ENCODE data around the gene TSPAN7. TPM values are rescaled to one million over a fixed set of nuclear protein-coding genes. Genes with fewer than 3 reads are reported as not detected.

The TSPAN7 gene
- total RNA-seq, 1 donor from 2014 or later, result 54.6 TPM

DNA sequence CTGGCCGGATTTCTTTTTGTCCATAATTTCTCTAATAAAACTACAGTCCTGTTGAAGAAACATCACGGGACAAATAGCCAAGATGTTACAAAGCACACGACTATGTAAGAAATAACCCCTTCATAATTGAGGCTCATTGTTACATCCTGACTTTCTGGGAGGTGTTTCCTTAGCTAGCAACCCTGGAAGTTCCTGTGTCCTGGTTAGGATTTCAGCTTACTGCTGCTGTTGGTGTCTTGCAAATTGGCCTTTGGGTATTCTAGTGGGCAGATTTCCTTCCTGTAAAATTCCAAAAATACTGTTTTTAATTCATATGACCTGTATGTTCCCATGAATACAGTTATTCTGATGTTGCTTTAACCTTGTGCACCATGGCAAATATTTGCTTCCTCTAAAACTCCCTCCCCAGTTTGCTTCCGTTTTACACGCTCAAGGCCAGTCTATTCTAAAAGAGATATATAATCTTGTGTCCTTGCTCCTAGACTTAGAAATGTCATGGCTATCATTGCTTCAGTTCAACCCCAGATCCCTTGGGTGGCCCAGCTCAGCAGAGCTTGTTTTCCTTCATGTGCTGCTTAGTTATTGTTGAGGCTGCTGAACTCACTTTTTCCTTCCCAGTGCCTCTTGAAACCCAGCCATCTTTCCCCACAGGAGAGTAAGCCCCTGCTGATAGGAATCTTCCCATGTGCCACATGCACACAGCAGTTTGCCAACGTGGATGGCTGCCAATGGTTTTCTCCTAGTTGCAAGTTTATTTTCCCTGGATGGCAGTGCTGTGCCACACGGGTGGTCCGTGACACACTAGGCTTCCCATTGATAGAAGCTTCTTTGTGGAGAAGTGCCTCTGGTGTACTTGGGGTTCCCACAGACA lies 75.8 kb downstream of the TSPAN7 start:
- intact Hi-C loops (cut with DNase I), result no loop called here

DNA sequence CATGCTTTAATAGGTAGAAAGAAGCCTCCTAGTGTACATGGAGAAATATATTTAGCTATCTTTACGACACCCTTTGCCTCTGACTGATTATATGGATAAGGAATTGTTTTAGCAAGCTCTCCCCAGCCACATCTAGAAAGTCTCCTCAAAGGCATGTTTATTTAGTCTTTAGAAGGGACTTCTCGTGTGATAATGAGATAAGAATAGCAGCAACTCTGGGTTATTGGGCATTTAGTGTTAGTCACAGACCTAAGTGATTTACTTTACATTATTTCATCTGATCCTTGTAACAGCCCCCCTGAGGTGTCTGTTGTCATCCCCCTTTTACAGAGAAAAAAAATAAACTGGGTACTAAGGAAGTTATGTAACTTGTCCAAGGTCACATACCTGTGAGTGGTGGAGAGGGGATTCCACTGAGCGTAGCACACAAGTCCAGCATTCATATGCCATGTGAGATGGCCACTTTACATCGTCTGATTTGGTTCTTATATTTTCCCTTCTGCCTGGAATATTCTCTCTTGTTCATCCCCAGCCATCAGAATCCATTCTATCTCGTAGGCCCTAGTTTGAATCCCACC lies 77.7 kb downstream of the TSPAN7 start:
- DNase-seq, result no peak
- H3K27ac ChIP-seq, result no peak overlapping the region
- intact Hi-C loops (cut with DNase I), result no loop called here
- no peaks in the 10 kb centered on the region for H3K9me3 ChIP-seq
- no peaks in the 10 kb centered on the region for H3K36me3 ChIP-seq
- TF ChIP-seq CTCF (IDR thresholded peaks at IDR 0.05), result no peak
- no peaks in the 10 kb centered on the region for H3K27me3 ChIP-seq (ENCODE audit: low read depth)
- H3K4me1 ChIP-seq, result no peaks in the 10 kb centered on the region
- H3K4me3 ChIP-seq, result no peak overlapping the region
- ATAC-seq, result no peak

More for the DNA sequence above, 75.8 kb downstream of the TSPAN7 start:
- Histone ChIP-seq H3K27me3 (ENCODE audit: low read depth) (no peaks in the 10 kb centered on the region), H3K9me3 (no peaks in the 10 kb centered on the region), H3K4me1 (no peaks in the 10 kb centered on the region), H3K27ac (no peak overlapping the region), H3K36me3 (no peaks in the 10 kb centered on the region), H3K4me3 (no peak overlapping the region)
- DNase-seq, result no peak
- no peak for TF ChIP-seq CTCF (IDR thresholded peaks at IDR 0.05)
- no peak for ATAC-seq

- H3K9me3 ChIP-seq, result no peaks in the 10 kb centered on the region
- no peak overlapping the region for H3K27ac ChIP-seq
- intact Hi-C loops (cut with DNase I), result no loop called here
- H3K27me3 ChIP-seq (ENCODE audit: low read depth), result no peaks in the 10 kb centered on the region
- ATAC-seq, result no peak
- no peaks in the 10 kb centered on the region for H3K4me1 ChIP-seq
- no peak for DNase-seq
- H3K36me3 ChIP-seq, result no peaks in the 10 kb centered on the region
- TF ChIP-seq CTCF (IDR thresholded peaks at IDR 0.05), result no peak
- H3K4me3 ChIP-seq, result no peak overlapping the region
Observed at GRCh38 chrX:38639730-38640129, 78.4 kb downstream of the TSPAN7 start.

DNA sequence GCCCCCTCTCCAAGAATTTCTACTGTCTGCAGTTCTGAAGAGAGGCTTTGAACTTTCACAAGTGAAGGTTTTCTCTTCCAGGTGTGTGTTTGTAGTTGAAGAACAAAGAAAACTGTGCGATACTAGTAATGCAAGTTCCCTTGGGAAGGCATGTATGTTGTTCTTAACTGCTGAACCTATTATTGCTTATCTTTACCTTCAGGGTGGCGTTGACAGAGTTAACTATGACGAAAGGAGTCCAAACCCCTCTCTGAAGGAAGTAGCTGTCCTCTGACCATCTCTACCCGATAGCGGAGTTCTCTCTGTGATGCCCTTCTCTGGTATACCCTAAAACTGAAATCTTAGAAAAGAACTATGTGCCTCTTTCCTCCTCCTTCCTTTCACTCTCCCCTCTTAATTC lies 79.9 kb downstream of the TSPAN7 start:
- no peaks in the 10 kb centered on the region for H3K9me3 ChIP-seq
- TF ChIP-seq CTCF (IDR thresholded peaks at IDR 0.05), result no peak
- intact Hi-C loops (cut with DNase I), result no loop called here

DNA sequence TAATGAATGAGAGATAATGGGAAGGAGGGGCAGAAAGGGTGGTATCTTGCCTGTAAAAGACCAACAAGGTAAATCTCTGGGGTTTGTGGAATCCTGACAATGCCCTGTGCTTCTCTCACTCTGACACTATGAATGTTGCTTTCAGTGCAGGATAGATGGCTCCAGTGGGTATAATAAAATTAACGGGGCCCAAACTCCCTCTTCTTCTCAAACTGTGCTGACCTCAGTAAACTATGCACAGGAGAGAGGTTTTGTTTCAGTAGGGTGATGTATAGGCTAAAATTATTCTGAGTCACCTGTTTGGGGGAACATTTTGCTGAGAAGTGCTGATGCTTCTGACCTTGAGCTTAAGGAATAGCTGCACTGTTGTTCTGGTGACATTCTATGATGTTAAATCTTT lies 82.6 kb downstream of the TSPAN7 start:
- DNase-seq (no peak), ATAC-seq (no peak)
- Histone ChIP-seq H3K27ac (no peak overlapping the region), H3K9me3 (no peaks in the 10 kb centered on the region), H3K4me3 (no peak overlapping the region), H3K36me3 (no peaks in the 10 kb centered on the region), H3K27me3 (ENCODE audit: low read depth) (no peaks in the 10 kb centered on the region), H3K4me1 (no peaks in the 10 kb centered on the region)
- intact Hi-C loops (cut with DNase I), result no loop called here
- TF ChIP-seq CTCF (IDR thresholded peaks at IDR 0.05), result no peak

More for the DNA sequence above, 79.9 kb downstream of the TSPAN7 start:
- Histone ChIP-seq H3K36me3 (no peaks in the 10 kb centered on the region), H3K4me1 (no peaks in the 10 kb centered on the region), H3K27ac (no peak overlapping the region), H3K27me3 (ENCODE audit: low read depth) (no peaks in the 10 kb centered on the region), H3K4me3 (no peak overlapping the region)
- ATAC-seq (no peak), DNase-seq (no peak)

Measured in lower lobe of right lung (tissue), 2 donors.